ENCODE results near the gene ASTN2.

GRCh38 chr9:116694785-116695291 lies 720.0 kb downstream of the ASTN2 start:
- TF ChIP-seq CTCF (IDR thresholded peaks at IDR 0.05; ENCODE audit: low read depth, low read length, poor library complexity, severe bottlenecking) (no peak), EZH2phosphoT487 (IDR thresholded peaks at IDR 0.05; ENCODE audit: borderline replicate concordance, low read length) (no peak)

Measured in DOHH2 (cell line).